SK-N-SH treated with all-trans-retinoic acid at 6 μM for 48 hours (cell line): ENCODE measurements around the gene SERPINA3.

Experiments used
- ESRRG ChIP-seq: fragments of 250-450 bp; sonication (Bioruptor Pico); IDR thresholded peaks from 2 replicates; pipeline ENCODE4 v1.6.1; 2021; ENCODE audit warnings: mild to moderate bottlenecking
- POU6F1 ChIP-seq: fragments of 250-450 bp; sonication (Bioruptor Pico); IDR thresholded peaks from 2 replicates; pipeline ENCODE4 v1.8.0; 2021; ENCODE audit warnings: low read depth, mild to moderate bottlenecking, moderate library complexity, borderline replicate concordance
- TF ChIP-seq, protein P1 (sequence below): fragments of 250-450 bp; sonication (Bioruptor Pico); IDR thresholded peaks from 2 replicates; pipeline ENCODE4 v1.8.0; 2020; ENCODE audit warnings: mild to moderate bottlenecking, moderate library complexity, borderline replicate concordance
- TF ChIP-seq, protein P2 (sequence below): fragments of 250-450 bp; sonication (Bioruptor Pico); IDR thresholded peaks from 2 replicates; pipeline ENCODE4 v1.5.0; 2020; ENCODE audit warnings: mild to moderate bottlenecking, moderate library complexity

- TF ChIP-seq ESRRG (no peak), POU6F1 (CRISPR knock-in tag) (no peak)
- TF ChIP-seq, protein P1, sequence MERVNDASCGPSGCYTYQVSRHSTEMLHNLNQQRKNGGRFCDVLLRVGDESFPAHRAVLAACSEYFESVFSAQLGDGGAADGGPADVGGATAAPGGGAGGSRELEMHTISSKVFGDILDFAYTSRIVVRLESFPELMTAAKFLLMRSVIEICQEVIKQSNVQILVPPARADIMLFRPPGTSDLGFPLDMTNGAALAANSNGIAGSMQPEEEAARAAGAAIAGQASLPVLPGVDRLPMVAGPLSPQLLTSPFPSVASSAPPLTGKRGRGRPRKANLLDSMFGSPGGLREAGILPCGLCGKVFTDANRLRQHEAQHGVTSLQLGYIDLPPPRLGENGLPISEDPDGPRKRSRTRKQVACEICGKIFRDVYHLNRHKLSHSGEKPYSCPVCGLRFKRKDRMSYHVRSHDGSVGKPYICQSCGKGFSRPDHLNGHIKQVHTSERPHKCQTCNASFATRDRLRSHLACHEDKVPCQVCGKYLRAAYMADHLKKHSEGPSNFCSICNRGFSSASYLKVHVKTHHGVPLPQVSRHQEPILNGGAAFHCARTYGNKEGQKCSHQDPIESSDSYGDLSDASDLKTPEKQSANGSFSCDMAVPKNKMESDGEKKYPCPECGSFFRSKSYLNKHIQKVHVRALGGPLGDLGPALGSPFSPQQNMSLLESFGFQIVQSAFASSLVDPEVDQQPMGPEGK (CRISPR knock-in tag): no peak
- TF ChIP-seq, protein P2, sequence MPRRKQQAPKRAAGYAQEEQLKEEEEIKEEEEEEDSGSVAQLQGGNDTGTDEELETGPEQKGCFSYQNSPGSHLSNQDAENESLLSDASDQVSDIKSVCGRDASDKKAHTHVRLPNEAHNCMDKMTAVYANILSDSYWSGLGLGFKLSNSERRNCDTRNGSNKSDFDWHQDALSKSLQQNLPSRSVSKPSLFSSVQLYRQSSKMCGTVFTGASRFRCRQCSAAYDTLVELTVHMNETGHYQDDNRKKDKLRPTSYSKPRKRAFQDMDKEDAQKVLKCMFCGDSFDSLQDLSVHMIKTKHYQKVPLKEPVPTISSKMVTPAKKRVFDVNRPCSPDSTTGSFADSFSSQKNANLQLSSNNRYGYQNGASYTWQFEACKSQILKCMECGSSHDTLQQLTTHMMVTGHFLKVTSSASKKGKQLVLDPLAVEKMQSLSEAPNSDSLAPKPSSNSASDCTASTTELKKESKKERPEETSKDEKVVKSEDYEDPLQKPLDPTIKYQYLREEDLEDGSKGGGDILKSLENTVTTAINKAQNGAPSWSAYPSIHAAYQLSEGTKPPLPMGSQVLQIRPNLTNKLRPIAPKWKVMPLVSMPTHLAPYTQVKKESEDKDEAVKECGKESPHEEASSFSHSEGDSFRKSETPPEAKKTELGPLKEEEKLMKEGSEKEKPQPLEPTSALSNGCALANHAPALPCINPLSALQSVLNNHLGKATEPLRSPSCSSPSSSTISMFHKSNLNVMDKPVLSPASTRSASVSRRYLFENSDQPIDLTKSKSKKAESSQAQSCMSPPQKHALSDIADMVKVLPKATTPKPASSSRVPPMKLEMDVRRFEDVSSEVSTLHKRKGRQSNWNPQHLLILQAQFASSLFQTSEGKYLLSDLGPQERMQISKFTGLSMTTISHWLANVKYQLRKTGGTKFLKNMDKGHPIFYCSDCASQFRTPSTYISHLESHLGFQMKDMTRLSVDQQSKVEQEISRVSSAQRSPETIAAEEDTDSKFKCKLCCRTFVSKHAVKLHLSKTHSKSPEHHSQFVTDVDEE (CRISPR knock-in tag): no peak
Observed at GRCh38 chr14:94602722-94603121, 9.5 kb upstream of the SERPINA3 start.
